ENCODE measurements around the gene C4orf51. TPM values are rescaled to one million over a fixed set of nuclear protein-coding genes. Genes with fewer than 3 reads are reported as not detected.
"Not testable (repeated sequence)": the region's sequence is repeated elsewhere in the genome, so short reads cannot be mapped to it uniquely, and the experiment has no call there.

Gene C4orf51
- not detected for polyA plus RNA-seq (2013, experiment 1 of 2; ENCODE audit: insufficient read length)
- polyA plus RNA-seq (2013, experiment 2 of 2; ENCODE audit: insufficient read length) = not detected

DNA sequence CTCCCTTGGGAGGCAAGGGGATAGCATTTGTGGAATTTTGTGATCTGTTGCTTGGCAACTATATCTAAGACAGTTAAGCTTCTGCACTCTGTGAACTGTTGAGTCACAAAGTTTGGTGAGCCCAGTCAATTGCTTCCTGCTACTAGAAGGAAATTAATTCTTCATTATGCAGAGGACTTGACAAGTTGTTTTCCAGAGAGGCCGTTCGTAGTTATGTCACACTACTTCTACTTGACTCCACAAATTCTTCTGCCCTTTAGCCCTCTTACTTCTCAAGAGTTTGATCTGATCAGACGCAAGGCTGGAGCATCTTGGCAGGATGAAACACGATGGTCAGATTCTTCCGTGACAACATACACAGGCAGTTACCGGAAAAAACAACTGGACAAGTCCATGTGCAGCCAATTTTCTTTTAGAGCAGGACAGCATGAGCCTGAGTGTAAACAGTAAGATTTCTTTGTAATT lies at the start of gene C4orf51:
Gene C4orf51 (plus strand): TSS at position 156 of the 465 bp plus-strand sequence. CDS start 58 bp downstream, at position 214.
- DNase-seq = peak; percentile 59

- DNase-seq = no peak
These were observed 44.8 kb upstream of the C4orf51 start for GRCh38 chr4:145635117-145635516.

- DNase-seq = no peak
These were observed 44.3 kb upstream of the C4orf51 start for GRCh38 chr4:145635630-145636029.

DNA sequence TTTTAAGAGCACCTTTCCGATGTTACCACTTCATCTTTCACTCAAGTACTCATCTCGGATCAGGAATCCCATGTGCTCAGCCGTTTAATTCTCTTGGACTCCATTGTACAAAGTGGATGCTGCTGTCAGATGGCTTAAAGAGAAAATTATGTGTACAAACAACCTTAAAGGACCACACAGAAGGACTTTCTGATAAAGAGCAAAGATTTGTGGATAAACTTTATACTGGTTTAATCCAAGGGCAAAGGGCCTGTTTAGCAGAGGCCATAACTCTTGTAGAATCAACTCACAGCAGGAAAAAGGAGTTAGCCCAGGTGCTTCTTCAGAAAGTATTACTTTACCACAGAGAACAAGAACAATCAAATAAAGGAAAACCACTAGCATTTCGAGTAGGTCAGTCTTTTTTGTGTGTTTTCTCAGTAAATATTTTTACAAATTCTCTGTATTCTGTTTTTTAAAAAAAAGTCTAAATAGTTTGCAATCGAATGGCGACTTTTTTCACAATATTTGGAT lies 40.7 kb upstream of the C4orf51 start:
- no peak for DNase-seq

DNA sequence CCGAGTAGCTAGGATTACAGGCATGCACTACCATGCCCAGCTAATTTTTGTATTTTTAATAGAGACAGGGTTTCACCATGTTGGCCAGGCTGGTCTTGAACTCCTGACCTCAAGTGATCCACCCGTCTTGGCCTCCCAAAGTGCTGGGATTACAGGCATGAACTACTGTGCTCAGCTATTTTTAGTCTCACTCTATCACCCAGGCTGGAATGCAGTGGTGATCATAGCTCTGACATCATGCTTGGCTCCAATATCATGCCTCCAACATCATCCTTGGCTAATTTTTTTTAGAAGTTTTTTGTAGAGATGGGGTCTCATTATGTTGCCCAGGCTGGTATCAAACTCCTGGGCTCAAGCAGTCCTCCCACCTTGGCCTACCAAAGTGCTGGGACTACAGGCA lies 39.7 kb upstream of the C4orf51 start:
- DNase-seq = peak; percentile 71

DNA sequence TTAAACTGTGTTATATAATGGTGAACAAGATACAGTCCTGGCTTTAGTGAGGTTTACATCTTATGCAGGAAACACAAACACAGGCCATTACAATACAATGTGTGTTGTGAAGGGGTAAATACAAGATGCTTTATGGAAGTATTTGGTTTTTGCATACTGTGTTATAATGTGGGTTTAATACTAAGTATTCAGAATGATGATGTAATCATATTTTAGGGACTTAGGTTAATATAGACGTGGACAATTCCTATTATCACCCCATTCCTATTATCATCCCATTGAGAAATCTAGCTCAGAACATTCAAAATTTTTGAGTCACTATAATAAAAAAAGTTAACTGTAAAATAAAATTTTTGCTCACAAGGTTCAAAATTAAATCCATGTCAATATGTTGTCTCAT lies 36.7 kb upstream of the C4orf51 start:
- DNase-seq = no peak

- peak; percentile 30 for DNase-seq
These were observed 35.2 kb upstream of the C4orf51 start for GRCh38 chr4:145644699-145645098.

- DNase-seq = no peak
These were observed 23.8 kb upstream of the C4orf51 start for GRCh38 chr4:145656156-145656555.

DNA sequence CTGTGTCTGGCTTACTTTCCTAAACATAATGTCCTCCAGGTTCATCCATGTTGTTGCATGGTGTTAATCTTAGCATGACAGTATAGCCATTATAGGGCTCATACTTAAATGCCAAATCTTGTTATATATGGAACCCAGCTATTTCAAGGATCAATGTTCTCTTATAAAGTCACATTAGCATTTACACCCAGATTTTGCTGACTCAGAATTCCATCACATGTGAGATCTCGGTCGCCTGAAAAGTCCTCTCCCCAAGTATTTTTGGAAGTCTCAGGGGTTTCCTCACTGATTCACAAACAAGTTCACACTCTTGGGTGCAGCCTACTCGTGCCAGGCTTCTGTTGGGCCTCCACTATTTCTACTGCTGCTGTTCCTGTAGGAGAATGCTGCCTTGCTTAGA lies 19.9 kb upstream of the C4orf51 start:
- DNase-seq = no peak

- DNase-seq = no peak
These were observed 16.8 kb upstream of the C4orf51 start for GRCh38 chr4:145663194-145663593.

GRCh38 chr4:145665773-145666172 lies 14.2 kb upstream of the C4orf51 start:
- DNase-seq = peak; percentile 13

GRCh38 chr4:145670422-145670821 lies 9.5 kb upstream of the C4orf51 start:
- no peak for DNase-seq

DNA sequence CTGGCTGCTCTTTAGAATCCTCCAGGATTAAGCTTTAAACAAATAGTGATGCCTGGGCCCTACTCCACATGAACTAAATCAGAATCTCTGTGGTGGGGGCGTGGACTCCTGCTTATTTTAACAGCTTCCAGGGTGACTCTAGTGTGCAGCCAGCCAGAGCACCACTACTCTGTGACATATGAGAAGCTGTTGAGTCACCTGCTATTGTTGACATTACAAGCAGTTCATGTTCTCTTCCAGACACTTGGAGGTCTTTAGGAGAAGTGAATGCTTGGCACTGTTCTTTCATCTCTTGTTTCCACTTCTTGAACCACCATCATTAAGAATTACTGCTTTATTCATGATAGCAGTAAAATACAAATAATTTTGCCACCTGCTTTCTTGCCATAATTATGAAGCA lies 426 bp upstream of the C4orf51 start:
- DNase-seq = peak; percentile 92

- no peak for DNase-seq
These were observed 956 bp downstream of the C4orf51 start for GRCh38 chr4:145680902-145681301.

DNA sequence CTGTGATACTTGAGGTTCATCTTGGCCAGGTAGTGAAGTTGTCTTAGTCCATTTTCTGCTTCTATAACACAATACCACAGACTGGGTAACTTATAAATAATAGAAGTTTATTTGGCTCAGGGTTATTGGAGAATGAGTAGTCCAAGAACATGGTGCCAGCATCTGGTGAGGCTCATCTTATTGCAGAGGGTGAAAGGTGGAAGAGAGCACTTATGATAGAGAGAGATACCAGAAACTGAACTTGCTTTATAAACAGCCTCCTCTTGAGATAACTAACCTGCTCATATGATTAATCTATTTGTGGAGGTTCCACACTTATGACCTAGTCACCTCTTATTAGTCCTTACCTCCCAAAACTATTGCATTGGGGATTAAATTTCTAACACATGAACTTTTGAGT lies 1.6 kb downstream of the C4orf51 start:
- DNase-seq = no peak

DNA sequence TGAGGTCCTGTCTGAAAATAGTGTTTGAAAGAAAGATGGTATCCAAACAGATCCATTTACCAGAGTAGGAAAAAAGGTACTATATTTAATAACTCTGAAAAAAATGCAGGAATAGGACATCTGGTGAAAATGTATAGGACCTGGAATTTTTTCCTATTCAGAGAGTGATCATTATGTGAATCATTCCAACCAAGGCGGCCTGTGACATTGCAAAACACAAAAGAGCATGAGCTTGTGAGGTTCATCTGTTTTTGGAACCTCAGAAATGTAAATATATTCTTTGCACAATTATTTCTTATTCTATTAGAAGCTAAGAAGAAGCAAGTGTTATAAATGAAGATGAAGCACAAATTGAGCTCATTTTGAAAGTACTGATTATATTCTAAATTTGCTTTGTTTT lies 2.0 kb downstream of the C4orf51 start:
- peak; percentile 3 for DNase-seq

GRCh38 chr4:145686991-145687390 lies 7.0 kb downstream of the C4orf51 start:
- DNase-seq = no peak

DNA sequence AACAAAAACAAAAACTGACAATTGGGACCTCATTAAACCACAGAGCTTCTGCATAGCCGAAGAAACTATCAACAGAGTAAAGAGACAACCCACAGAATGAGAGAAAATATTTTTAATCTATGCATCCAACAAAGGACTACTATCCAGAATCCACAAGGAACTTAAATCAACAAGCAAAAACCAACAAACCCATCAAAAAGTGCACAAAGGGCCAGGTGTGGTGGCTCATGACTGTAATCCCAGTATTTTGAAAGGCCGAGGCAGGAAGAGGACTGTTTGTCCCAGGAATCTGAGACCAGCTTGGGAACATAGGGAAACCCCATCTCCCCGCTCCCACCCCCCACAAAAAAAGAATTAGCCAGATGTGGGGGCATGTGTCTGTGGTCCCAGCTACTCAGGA lies 10.7 kb downstream of the C4orf51 start:
- no peak for DNase-seq

GRCh38 chr4:145691416-145691815 lies 11.5 kb downstream of the C4orf51 start:
- DNase-seq = not testable (repeated sequence)

- no peak for DNase-seq
These were observed 15.0 kb downstream of the C4orf51 start for GRCh38 chr4:145694929-145695328.

- no peak for DNase-seq
These were observed 17.4 kb downstream of the C4orf51 start for GRCh38 chr4:145697332-145697731.

GRCh38 chr4:145698507-145698906 lies 18.6 kb downstream of the C4orf51 start:
- no peak for DNase-seq

DNA sequence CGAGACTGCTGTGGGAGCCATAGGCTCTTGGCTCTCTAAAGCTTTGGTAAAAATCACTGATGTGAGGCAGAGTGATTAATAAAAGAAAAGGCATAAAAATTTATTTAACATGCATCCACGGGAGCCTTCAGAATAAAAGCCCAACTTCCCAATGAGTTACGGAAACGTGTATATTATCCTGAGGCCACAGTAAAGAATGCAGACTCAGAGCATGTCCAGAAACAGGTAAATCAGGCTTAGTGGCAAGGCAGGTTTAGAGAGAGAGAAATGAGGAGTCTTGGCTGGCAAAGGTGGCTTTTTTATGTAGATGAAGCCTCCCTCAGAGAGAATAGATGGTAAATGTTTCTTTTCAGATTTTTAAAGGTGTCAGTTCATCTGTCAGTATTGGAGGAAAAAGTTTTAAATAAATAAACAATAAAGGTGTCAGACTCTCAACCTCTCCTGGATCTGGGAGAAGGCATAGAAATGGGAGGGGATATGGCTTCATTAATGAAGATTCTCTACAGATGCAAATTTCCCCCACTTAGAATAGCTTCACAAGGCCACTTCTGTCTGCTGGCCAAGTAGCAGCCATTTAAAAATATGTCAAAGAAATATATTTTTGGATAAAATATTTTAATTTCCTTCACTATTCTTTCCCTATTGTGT lies 24.0 kb downstream of the C4orf51 start:
- DNase-seq = no peak

GRCh38 chr4:145709336-145709735 lies 29.4 kb downstream of the C4orf51 start:
- no peak for DNase-seq

GRCh38 chr4:145709843-145710242 lies 29.9 kb downstream of the C4orf51 start:
- DNase-seq = peak; percentile 97
